GM18907 (cell line): Measurements from ENCODE around the gene MEGF6.

Experiments used
- ATAC-seq: cut with Tn5 transposase; IDR thresholded peaks from one replicate; pipeline ENCODE4 v1.9.1; 2021; ENCODE audit warnings: mild to moderate bottlenecking, moderate library complexity; ENCODE audit not compliant: unreplicated experiment

MEGF6 gene

DNA sequence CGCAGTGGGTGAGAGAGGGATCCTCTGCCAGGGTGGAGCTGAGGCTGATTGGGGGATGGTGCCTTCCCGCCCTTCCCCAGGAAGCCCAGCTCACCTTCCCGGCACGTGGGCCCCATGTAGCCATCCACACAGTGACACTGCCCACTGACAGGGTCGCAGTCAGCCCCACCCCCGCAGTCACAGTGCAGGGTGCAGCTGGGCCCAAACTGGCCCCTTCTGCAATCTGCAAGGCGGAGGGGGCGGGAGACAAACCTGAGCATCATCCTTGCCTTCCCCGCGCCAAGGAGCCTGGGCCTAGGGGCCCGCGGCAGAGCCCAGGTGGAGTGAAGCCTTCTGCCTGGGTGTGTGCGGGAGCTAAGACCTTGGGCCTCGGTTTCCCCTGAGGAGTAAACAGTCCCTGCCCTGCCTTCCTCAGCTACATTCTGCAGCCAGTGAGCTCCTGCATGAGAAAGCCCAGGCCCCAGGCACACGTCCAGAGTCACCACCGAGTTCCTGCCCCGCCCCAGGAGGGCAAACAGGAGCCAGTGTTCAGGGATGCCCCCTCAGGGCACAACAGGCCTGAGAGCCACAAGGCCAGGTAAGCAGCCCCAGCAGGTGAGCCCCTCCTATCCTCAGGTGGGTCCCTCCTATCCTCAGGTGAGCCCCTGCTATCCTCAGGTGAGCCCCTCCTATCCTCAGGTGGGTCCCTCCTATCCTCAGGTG is 118.6 kb downstream of the MEGF6 start:
- ATAC-seq: no peak

DNA sequence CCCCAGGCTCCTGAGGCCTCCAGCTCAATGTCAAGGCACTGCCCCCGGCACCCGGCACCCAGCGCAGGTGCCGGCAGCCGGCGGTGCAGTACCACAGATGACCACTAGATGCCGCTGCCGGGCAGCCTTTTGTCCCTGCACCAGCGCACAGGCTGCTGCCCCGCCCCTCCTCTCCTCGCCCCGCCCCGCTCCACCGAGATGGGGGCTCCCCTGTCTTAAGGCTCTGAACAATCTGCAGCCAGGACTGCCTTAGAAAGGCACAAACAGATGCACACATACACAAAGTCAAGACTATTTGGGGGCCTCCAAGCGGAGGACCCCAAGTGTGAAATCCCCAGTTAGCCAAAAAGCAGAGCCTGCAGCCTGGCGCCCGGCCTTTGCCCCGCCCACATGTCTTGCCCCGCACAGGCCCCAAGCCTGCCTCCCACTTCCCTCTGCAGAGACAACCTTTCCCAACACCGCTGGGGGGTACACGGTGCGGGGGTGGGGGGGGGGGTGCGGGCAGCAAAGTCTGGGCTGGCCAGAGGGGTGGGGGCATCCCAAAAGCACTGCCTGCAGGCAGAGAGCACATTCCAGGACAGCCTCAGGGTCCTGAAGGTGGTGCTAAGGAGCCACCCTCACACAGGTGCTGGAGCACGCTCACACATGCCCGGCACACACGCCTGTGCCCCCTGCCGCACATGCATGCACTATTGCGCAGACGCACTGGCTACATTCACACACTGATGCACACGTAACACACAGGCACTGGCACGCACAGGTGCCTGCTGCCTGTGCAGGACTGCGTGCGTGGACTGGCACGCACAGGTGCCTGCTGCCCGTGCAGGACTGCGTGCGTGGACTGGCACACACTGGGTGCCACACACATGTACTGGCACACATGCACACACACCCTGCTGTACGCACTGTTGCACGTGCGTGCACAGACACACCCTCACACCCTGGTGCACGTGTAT is 119.7 kb downstream of the MEGF6 start:
- ATAC-seq: no peak

DNA sequence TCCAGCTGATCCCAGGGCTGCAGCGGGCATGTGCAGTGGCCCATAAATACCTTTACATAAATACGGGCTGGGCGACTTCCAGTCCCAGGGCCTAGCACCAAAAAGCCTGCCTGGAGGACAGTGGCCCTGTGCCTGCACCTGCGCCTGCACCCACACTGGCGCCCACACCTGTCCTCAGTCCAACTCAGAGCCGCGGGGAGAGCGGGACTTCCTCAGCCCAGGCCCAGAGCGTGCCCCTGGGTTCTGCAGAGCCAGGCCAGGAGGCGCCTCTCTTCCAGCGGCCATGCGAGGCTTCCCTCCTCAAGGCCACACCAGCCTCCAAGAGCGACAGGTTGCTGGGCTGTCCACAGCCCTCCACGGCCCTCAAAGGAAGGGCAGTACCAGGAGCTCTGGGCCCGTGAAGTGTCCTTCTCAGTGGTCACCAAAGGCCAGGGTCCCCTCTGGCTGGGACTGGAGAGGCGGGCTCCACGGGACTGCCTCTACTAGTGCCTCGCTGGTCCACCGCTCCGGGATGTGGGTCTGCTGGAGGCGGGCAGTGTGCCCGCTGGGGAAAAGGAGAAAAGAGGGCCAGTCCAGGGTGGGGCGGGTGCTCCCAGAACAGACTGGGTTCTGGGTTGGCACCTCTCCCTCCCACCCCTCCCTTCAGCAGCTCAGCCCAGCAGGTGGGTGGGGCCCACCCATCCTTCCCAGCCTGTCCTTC is 121.1 kb downstream of the MEGF6 start:
- ATAC-seq: no peak

DNA sequence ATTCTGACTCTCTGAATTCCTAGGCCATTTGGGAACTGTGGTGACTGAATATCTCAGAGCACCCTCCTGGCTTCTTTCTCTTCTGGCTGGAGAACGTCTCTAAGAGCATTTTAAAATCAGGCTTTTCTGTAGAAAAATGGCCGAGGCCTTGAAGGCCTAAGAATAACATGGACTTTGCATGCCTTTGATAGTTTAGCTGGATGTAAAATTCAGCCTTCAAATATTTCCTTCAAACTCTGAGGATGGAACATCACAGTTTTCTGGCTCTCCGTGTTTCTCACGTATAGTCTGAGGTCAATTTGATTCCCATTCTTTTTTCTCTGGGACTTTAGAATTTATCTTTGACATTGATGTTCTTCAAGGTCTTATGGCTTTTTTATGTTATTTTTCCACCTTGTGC is 122.9 kb downstream of the MEGF6 start:
- no peak for ATAC-seq

DNA sequence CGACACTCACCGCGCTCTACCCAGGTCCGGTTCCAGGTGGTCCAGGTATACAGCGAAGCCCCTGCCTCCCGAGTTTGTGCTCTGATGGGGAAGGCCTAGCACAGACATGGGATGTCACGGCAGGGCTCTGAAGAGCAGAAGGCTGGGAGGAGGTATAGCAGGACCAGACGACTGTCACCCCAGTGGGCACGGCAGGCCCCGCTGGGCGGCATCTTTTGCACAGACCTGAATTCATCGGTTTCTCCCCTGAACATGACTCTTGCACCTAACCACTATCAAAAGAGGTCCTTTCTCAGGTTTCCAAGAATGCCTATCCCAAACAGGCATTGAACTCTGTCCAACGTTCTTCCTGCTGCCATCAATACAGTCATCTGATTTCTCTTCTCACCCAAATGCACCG is 126.3 kb downstream of the MEGF6 start:
- ATAC-seq: no peak

DNA sequence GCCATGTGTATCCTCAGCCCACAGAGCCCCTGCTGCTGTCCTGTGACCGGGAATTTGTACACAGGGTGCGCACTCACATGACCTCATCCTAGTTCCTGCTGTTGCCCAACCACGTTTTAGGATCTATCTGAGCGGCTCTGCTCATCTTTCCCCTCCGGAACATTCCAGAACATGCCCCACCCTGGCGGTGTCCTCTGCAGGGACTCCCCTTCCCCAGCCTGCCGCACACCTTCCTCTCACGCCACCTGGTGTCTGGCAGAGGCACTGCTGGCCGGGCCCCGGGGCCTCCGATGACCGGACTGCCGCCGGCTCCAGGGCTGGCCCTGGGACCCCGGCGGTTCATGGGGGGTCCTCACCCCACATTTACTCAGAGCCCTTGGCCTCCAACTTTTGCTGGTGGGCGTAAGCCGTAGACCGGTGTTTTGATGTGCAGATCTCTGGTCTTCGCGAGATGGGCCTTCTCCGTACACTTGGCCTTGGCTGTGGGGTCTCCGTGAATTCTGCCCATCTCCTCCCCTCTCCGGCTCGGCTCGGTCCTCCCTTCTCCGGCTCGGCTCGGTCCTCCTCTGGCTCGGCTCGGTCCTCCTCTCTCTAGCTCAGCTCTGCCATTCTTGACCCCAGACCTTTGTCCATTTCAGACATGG is 127.4 kb downstream of the MEGF6 start:
- ATAC-seq: no peak

DNA sequence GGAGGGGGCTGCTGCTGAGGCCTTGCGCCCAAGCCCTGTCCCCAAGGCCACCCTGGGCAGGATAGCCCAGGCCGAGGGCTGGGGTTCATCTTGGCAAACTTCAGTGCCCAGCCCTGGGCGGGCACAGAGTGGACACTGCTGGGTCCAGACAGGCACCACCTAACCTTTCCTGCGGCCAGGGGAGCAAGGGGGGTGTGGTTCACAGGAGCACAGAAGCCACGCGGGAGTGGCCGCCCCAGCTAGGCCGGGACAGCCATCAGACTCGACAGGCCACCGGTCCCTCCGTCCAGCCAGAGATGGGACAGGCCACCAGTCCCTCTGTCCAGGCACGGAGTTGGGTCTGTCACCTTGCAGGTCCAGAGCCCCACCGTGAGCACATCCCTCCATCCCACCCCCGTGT is 127.9 kb downstream of the MEGF6 start:
- no peak for ATAC-seq

DNA sequence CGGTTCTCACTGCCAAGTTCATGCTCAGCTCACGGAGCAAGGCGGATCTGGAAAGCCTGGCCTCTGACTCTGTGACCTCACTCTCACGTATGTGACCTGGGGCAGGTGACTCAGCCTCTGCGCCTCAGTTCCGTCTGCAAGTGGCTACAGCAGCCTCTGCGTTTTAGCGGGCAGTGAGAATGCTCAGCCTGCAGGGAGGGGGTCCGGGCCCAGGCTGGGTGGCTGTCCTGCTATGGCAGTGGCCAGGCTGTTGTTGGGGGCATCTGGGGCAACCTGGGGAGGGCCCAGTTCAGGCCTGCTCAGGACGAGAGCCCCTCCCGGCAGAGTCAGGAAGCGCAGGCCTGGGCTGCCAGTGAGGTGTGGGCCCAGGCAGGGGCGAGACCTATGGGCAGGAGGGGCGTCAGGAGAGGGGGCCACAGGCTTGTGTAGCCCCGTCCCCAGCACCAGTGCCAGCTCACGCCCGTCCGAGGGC is 128.9 kb downstream of the MEGF6 start:
- ATAC-seq: no peak

DNA sequence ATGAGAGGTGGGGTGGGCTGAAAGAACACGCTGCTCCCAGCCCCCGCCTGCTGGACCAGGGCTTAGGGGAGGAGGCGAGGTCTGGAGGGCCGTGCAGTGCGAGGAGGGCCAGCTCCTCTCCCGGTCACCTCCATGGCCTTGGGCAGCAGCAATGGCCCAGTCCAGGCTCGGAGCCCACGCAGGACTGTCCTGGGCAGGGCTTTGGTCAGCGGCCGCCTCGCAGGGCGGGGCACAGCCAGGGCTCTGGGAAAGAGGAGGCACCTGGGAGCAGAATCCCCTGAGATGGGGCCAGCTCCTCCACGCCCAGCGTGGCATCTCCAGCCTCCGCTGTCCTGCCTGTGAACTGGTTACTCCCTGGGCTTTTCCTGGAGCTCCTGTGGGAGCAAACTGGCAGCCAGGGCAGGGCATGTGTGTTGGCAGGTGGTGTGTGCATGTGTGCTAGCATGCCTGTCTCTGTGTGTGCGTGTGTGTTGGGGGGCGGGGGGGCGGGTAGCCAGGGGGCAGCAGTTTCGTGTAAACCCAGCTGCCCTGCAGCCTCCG is 129.4 kb downstream of the MEGF6 start:
- ATAC-seq: no peak

DNA sequence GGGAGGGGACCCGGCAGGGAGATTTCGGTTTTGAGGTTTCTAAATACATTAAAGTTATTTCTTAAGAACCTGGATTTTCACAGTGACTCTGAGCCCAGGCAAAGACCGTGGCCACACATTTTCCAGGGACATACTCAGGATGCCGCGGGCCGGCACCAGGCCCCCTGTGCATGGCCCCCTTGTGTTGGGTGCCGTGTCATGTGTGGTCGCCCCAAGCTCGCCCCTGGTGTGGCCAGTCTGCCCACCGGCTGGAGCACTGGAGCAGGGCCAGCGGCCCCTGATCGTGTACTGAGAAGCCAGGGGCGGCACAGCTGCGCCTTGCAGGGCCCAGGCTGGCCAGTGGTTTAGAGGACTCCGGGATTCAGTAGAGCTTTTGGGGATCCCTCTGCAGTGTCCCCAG is 130.3 kb downstream of the MEGF6 start:
- ATAC-seq: no peak

DNA sequence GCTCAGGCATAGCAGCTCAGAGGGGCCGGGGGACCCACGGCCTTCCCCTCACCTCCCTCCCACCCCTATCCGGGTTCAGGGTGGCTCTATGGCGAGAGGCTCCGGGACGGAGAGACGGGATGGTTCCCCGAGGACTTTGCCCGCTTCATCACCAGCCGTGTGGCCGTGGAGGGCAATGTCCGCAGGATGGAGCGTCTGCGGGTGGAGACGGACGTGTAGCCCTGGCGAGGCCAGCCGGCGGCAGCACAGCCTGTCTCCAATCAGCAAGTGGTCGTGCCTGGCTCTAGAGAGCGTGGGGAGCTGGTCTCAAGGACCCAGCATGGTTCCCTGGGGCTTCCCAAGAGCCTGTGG is 131.0 kb downstream of the MEGF6 start:
- ATAC-seq: no peak

DNA sequence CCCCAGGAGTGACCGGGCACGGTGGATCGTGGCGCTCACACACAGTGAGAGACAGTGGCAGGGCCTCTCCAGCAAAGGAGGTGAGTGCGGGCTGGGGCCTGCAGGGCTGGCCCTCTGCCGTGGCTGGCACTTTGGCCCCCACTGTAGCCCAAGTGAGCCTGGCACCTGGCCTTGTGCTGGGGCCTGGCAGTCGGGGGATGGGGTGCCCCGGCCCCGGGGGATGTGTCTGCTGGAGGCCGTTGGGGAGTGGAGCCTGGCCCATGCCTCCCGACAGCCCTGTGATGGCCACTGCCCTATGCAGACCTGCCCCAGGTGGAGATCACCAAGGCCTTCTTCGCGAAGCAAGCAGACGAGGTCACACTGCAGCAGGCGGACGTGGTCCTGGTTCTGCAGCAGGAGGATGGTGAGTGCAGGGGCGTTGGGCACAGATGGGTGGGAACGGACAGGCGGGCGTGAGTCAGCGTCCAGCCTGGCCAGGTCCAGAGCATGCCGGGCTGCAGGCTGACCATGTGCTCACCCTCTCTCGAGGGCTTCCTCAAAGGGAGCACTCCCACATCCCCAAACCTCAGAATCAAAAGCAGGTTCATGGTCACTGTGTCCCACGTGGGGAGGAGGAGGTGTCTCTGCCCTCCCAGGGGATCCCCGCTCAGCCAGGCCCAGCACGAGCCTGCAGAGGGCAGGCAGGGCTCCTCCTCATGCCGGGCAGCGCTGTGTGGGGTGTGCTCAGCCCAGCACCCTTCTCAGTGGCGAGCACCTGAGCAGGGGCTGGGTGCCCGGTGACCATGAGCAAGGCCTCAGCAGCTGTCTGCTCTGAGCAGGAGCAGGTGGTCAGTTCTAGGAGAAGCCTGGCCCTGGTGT is 131.6 kb downstream of the MEGF6 start:
- no peak for ATAC-seq

DNA sequence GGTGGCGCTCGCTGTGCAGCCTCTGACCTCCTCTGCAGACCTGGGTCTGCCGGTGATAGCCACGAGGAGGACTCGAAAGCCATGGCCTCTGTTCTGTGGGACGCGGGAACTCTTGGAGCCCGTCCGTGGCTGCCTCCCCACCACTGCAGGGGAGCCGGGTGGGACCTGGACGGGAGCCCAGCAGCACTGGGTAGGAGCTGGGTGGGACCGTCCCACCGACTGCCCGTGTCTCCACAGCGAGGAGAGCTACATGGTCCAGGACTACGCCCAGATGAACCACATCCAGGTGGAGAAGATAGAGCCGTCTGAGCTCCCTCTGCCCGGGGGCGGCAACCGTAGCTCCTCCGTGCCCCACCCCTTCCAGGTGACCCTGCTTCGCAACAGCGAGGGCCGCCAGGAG is 133.1 kb downstream of the MEGF6 start:
- ATAC-seq: no peak

DNA sequence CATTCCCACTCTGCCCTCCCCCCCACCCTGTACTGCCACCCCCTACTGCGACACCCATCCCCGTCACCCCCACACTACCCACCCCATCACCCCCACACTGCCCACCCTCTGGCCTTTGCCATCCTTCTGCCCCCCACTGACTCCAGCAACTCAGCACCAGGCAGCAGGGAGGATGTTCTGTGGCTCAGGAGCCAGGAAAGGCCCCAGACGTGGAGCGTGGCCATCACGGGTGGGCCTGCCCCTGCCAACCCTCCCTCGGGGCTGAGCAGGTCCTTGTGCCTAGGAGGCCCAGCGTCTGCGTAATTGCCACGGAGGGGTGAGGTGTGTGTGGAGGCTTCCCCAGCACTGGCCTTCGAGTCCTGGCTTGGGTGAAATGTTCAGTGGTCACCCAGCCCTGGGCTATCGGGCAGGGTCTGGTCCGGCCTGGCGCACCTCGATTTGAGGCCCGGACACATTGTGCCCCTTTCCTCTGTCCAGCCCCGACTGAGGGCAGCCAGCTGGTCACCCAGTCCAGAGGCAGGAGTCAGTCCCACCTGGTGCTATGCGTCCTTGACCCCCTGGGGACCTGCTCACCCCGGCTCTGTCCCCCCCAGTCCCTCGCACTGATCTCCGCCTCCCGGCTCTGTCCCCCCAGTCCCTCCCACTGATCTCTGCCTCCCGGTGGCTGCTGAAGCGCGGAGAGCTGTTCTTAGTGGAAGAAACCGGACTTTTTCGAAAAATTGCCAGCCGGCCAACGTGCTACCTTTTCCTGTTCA is 133.9 kb downstream of the MEGF6 start:
- no peak for ATAC-seq

DNA sequence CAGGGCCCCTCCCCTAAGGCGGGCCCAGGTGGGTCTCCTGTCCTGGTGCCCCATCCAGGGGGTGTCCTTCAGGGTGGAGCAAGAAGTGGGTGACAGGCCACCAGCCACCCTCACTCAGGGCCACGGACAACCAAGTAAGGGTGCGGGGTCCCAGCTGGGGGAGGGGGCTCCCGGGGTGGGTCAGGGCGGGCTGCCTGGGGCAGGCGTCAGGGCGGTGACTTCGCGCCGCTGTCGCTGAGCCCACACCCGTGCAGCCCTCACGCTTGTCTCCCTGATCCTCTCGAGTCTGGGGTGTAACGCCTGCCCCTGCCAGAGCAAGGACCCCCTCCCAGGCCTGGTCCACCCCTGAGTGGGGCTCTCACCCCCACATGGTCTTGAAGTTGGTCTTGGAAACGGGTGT is 134.6 kb downstream of the MEGF6 start:
- no peak for ATAC-seq

DNA sequence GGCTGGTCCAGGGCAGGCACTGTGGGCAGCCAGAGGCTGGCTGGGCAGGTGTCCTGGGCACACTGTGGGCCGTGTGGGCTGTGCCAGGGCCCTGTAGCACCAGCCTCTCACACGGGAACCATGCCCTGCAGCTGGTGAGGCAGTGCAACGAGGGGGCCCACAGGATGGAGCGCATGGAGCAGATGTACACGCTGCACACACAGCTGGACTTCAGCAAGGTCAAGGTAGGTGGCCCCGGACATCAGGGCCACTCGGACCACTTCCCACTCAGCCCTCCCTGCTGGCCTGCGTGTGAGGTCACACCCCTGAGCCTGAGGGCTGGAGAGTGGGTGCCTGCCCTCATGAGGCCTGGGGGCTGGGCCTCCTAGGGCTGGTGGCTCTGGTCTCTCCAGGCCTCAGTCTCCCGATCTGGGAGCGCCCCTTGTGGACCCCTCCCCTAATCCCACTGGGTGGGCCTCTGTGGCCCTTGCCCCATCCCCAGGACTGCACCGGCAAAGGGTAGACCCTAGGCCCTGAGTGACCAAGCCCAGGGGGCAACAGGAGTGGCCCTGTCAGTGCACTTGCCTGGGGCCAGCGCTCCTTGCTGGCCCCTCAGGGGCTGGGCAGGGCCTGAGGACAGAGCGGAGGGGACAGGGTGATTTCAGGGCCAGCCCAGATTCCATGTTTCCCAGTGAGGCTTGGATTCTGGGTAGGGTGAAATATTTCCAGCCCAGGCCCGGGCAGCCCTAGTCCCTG is 135.3 kb downstream of the MEGF6 start:
- ATAC-seq: no peak

DNA sequence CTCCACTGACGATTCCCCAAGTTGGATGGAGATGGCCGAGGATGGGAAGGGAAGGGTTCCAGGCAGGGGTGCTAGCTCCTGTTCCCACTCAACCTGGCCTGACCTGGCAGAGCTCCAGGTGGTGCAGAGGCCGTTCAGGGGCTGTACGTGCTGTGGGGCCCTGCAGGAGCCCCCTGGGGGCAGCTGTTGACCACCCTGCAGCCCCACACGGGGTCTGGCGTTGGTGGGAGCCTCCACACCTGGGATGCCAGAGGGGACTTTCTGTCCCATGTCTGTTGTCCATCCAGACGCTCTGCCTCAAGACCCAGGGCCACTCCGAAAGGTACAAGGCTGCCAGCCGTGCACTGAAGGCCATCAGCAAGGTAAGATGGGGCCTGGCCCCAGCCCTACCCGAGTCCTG is 136.9 kb downstream of the MEGF6 start:
- no peak for ATAC-seq

DNA sequence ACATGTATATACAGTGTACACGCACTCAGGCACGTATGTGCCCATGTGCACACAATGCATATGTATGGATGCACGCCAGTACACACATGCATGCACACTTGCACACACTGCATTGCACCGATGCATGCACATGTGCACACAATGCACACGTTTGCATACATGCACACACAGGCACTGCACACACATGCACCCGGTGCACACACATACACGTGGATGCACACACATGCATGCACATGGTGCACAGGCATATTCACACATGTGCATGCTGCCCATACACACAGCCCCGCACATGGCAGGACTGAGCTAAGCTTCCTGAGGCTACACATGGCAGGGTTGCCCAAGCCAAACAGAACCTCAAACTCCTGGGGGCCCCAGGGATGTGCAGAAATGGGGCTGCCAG is 137.3 kb downstream of the MEGF6 start:
- ATAC-seq: no peak
